Activated naive CD8-positive, alpha-beta T cell treated with anti-CD3 and anti-CD28 coated beads, Interleukin-2, amount 10 ng/mL, durations not matched to agents 7 days and 5 days (primary cell): Measurements from ENCODE around the gene LRRK2. TPM values are rescaled to one million over a fixed set of nuclear protein-coding genes. Genes with fewer than 3 reads are reported as not detected.
A peak's percentile ranks its signal among the peaks of the same experiment; 100 is the strongest.

Experiments
- ATAC-seq: fragments of 150-1000 bp; cut with Tn5 transposase; one replicate; pipeline ENCODE4 v1.10.0; 2021; ENCODE audit warnings: low read depth, moderate library complexity
- POLR2A ChIA-PET: fragments of 350-600 bp; sonication (Branson Sonifier 250); formaldehyde crosslinking; loops from one replicate; lab custom pipeline; 2021; ENCODE audit warnings: antibody characterized with exemption; lab: Charles Lee
- DNase-seq: peaks from one replicate; pipeline ENCODE4 v3.0.0; 2021
- H3K27ac Mint-ChIP-seq: one replicate; pipeline ENCODE4 v1.8.0; 2022; ENCODE audit warnings: mild to moderate bottlenecking, mixed read lengths
- H3K27me3 Mint-ChIP-seq: one replicate; pipeline ENCODE4 v1.8.0; 2022; ENCODE audit warnings: mild to moderate bottlenecking, moderate library complexity, mixed read lengths
- H3K36me3 Mint-ChIP-seq: one replicate; pipeline ENCODE4 v1.8.0; 2021; ENCODE audit warnings: mild to moderate bottlenecking, mixed read lengths
- H3K4me1 Mint-ChIP-seq: one replicate; pipeline ENCODE4 v1.8.0; 2021; ENCODE audit warnings: mixed read lengths
- H3K4me3 Mint-ChIP-seq: one replicate; pipeline ENCODE4 v1.8.0; 2022; ENCODE audit warnings: mild to moderate bottlenecking, moderate library complexity, mixed read lengths
- H3K9me3 Mint-ChIP-seq: one replicate; pipeline ENCODE4 v1.8.0; 2021; ENCODE audit warnings: mixed read lengths
- total RNA-seq, 2 experiments: library from RNA; stranded (reverse); gene quantifications; one replicate each; pipeline ENCODE4 v1.2.3, GENCODE V29; 2021

The LRRK2 gene
- total RNA-seq, 2 experiments from 2014 or later, result 0.40 to 0.64 TPM

GRCh38 chr12:40225337-40225983 is 663 bp downstream of the LRRK2 start:
- H3K4me1 Mint-ChIP-seq, result peaks cover 4% of the 10 kb centered on the region
- peaks cover 40% of the 10 kb centered on the region for H3K27me3 Mint-ChIP-seq
- POLR2A ChIA-PET, result no interaction called here
- no peaks in the 10 kb centered on the region for H3K9me3 Mint-ChIP-seq
- DNase-seq (no peak), ATAC-seq (no peak)
- no peak overlapping the region for H3K27ac Mint-ChIP-seq
- no peaks in the 10 kb centered on the region for H3K36me3 Mint-ChIP-seq
- peak overlapping the region; percentile 69 for H3K4me3 Mint-ChIP-seq

DNA sequence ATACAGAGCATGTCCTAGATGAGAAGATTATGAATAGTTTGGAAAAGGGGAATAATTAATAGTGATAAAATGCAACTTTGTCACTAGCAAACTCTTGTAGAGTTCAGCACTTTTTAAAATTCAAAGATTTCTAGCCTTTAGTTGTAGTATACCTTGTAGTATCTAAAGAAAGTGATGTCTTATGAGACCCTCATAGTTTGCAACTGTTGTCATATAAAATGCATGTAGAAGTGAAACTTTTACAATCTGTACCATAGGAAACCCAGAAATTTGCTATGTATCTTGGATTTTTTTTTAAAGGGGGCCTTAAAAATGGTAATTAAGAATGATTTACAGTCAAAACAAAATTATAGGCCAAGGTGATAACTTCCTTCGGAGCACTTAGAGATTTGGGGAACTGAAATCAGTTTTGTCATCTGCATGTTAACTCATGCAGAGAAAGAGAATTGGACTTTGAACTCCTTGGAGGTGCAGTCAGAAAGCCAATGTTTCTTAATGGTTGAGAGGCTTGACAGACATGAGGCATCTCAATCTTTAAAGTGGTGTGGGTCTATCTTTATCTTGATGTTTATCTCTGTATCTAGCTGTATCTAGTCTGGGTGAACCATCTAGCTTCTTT is 1.3 kb downstream of the LRRK2 start:
- H3K9me3 Mint-ChIP-seq, result no peaks in the 10 kb centered on the region
- H3K4me1 Mint-ChIP-seq, result peaks cover 4% of the 10 kb centered on the region
- peaks cover 40% of the 10 kb centered on the region for H3K27me3 Mint-ChIP-seq
- POLR2A ChIA-PET, result no interaction called here
- DNase-seq, result no peak
- H3K4me3 Mint-ChIP-seq, result no peak overlapping the region
- no peak for ATAC-seq
- H3K36me3 Mint-ChIP-seq, result no peaks in the 10 kb centered on the region
- no peak overlapping the region for H3K27ac Mint-ChIP-seq

- H3K27me3 Mint-ChIP-seq, result peaks cover 40% of the 10 kb centered on the region
- H3K36me3 Mint-ChIP-seq, result no peaks in the 10 kb centered on the region
- no peak overlapping the region for H3K4me3 Mint-ChIP-seq
- no peaks in the 10 kb centered on the region for H3K9me3 Mint-ChIP-seq
- H3K4me1 Mint-ChIP-seq, result peaks cover 4% of the 10 kb centered on the region
- ATAC-seq (no peak), DNase-seq (no peak)
- POLR2A ChIA-PET, result no interaction called here
- no peak overlapping the region for H3K27ac Mint-ChIP-seq
These were observed 1.9 kb downstream of the LRRK2 start for GRCh38 chr12:40226705-40227104.

DNA sequence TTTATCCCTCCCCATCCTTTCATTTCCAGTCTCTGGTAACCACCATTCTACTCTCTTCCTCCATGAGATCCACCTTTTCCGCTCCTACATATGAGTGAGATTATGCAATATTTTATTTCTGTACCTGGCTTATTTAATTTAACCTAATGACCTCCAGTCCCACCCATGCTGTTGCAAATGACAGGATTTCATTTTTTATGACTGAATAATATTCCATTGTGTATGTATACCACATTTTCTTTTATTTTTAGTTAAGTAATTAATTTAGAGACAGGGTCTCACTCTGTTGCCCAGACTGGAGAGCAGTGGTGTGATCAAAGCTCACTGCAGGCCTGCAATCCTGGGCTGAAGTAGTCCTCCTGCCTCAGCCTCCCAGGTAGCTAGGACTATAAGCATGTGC is 2.6 kb downstream of the LRRK2 start:
- no peak for DNase-seq
- no peaks in the 10 kb centered on the region for H3K9me3 Mint-ChIP-seq
- POLR2A ChIA-PET, result no interaction called here
- no peaks in the 10 kb centered on the region for H3K36me3 Mint-ChIP-seq
- H3K4me1 Mint-ChIP-seq, result peaks cover 4% of the 10 kb centered on the region
- H3K27ac Mint-ChIP-seq, result no peak overlapping the region
- no peak overlapping the region for H3K4me3 Mint-ChIP-seq
- no peak for ATAC-seq
- peaks cover 40% of the 10 kb centered on the region for H3K27me3 Mint-ChIP-seq

GRCh38 chr12:40228727-40229126 is 3.9 kb downstream of the LRRK2 start:
- H3K9me3 Mint-ChIP-seq, result no peaks in the 10 kb centered on the region
- H3K4me1 Mint-ChIP-seq, result peaks cover 4% of the 10 kb centered on the region
- DNase-seq (no peak), ATAC-seq (no peak)
- H3K27me3 Mint-ChIP-seq, result peaks cover 30% of the 10 kb centered on the region
- H3K4me3 Mint-ChIP-seq, result no peak overlapping the region
- H3K27ac Mint-ChIP-seq, result no peak overlapping the region
- no peaks in the 10 kb centered on the region for H3K36me3 Mint-ChIP-seq
- POLR2A ChIA-PET, result no interaction called here

DNA sequence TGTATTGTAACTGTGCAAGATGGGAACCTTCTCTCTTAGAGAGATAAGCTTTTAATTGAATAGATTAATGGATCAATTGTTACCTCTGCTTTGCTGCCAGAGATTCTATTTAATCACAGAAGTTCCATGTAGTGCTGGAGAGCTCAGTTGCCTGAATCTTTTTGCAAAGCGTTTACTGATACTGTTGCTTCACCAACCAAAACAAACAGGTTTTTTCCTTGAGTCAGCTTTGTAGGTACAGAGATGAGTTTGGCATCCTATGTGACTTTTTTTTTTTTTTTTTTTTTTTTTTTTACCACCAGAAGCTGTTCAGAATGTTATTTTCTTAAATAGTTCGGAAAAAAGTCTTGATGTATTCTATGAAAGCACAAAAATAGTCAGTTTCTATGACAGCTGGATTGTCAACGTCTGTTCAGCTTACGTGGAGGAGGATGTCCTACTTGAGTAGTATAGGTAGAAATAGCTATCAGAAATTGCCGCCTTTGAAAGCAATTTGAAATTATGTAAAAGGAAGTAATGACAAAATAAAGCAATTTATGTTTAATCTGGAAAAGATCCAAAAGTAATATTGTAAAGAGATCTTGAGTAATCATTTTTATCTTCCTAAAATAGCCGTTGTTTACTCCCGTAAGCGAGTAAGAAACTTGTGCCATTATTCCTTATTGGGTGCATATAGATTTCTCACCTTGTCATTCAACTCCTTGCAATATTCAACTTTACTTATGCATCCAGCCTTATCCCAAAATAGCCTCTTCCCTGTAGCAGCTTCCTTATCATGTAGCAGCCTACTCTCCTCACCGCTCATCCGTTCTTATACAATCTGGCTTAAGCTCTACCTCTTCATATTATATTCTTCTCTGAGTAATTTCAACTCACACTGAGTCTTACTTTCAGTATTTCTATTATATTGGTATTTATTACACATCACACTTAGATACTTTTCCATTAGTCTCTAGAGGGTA is 5.2 kb downstream of the LRRK2 start:
- Mint-ChIP-seq H3K4me1 (no peaks in the 10 kb centered on the region), H3K36me3 (no peaks in the 10 kb centered on the region), H3K4me3 (no peak overlapping the region), H3K27me3 (peaks cover 23% of the 10 kb centered on the region), H3K9me3 (no peaks in the 10 kb centered on the region), H3K27ac (no peak overlapping the region)
- ATAC-seq (no peak), DNase-seq (no peak)
- POLR2A ChIA-PET, result no interaction called here

DNA sequence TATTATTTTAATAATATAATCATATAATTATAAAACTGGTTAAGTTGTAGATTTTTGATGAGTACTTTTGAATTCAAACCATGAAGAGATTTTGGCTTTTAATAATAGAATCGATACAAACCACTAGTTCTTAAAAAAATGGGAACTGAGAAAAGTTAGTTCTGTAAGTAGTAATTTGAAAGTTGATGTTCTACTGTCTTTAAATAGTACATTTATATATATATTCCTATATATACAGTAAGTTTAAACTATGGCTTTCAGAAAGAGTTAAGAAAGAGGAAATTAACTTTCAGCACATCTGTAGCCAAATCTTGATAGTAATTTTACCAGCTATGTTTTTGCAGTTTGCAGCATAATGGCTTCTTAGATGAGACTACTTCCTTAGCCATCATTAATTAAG is 7.8 kb downstream of the LRRK2 start:
- DNase-seq (no peak), ATAC-seq (no peak)
- no peaks in the 10 kb centered on the region for H3K4me1 Mint-ChIP-seq
- no peak overlapping the region for H3K4me3 Mint-ChIP-seq
- peaks cover 3% of the 10 kb centered on the region for H3K27me3 Mint-ChIP-seq
- POLR2A ChIA-PET, result no interaction called here
- no peaks in the 10 kb centered on the region for H3K36me3 Mint-ChIP-seq
- no peak overlapping the region for H3K27ac Mint-ChIP-seq
- no peaks in the 10 kb centered on the region for H3K9me3 Mint-ChIP-seq

DNA sequence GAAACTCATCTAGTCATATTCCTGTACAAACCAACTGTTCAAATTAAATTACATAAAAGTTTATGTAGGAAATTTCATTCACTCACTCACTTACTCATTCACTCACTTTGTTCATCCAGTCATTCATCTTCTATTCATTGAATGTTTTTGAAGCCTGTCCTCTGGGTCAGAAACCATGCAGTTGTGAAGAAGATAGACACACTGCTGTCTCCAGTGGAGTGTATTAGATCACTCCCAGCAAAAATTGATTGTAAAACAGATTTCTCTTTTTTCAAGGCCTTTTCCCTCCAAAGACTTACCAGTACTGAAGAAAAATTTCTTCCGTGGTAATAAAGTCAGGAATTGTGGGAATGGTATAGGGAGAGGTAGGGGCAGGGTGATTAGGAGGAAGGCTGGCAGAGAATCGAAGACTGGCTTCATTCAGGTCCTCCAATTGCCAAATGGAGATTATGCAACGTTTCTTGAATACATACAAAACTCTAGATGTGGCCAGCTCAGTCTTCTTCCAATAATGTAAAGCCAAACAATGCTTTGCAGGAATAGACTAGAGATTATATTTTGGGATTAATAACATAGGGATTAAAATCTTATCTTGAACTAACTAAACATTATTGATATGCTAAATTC is 9.1 kb downstream of the LRRK2 start:
- no peak overlapping the region for H3K27ac Mint-ChIP-seq
- no peaks in the 10 kb centered on the region for H3K36me3 Mint-ChIP-seq
- POLR2A ChIA-PET, result no interaction called here
- peaks cover 3% of the 10 kb centered on the region for H3K27me3 Mint-ChIP-seq
- ATAC-seq (no peak), DNase-seq (no peak)
- no peaks in the 10 kb centered on the region for H3K4me1 Mint-ChIP-seq
- no peaks in the 10 kb centered on the region for H3K9me3 Mint-ChIP-seq
- no peak overlapping the region for H3K4me3 Mint-ChIP-seq

DNA sequence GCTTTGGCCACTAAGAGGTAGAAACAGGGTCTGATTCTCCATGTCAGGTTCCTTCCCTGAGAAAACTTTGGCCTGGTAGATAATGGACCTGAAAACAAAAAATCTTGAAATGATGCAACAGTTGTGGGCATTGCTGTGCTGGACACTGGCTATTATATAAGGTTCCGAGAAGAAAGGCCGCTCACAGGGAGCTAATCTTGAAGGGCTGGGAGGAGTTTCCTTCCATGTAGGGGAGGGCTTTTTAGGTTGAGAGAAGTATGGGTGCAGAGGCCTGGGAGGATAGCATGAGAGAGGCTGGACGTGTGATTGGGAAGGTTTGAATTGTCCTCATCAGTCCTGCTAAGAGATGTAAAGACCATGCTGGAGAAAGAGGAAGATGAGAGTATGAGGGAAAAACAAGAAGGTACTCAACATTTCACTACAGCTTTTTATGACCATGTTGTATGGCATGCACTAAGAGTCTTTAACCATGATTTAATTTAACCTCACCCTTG is 11.6 kb downstream of the LRRK2 start:
- ATAC-seq, result no peak
- H3K4me3 Mint-ChIP-seq, result no peak overlapping the region
- no peaks in the 10 kb centered on the region for H3K36me3 Mint-ChIP-seq
- H3K27me3 Mint-ChIP-seq, result peaks cover 3% of the 10 kb centered on the region
- no peak for DNase-seq
- POLR2A ChIA-PET, result no interaction called here
- H3K4me1 Mint-ChIP-seq, result no peaks in the 10 kb centered on the region
- H3K9me3 Mint-ChIP-seq, result no peaks in the 10 kb centered on the region
- H3K27ac Mint-ChIP-seq, result no peak overlapping the region

DNA sequence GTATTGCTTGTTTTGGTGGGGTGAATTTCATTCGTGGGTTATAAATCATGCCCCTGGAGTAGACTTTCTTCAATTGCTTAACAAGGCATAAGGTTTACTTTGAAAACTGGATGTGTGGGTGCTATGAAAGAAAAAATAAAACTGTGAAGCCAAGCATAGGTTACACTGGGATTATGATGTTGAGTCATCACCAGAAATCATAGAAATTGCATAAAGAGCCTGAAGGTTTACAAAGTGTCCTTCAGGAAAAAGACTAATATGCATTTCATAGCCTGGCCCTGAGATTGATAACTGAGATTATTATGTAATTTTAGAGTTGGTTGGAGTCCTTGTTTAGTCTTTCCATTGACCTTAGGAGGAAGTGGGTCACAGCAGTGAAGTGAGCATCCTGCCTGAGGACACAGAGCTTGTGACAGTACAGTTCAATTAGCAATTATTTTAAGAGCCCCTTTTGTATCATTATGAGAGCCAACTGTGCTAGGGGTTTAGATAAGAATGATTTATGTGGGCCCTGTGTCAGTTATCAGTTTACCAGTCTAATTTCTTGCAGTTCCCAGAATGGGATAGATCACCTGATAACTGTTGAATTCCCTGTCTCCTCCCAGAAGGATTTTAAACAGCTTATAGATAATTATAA is 13.6 kb downstream of the LRRK2 start:
- no peaks in the 10 kb centered on the region for H3K9me3 Mint-ChIP-seq
- POLR2A ChIA-PET, result no interaction called here
- H3K4me3 Mint-ChIP-seq, result no peak overlapping the region
- DNase-seq (no peak), ATAC-seq (no peak)
- H3K36me3 Mint-ChIP-seq, result no peaks in the 10 kb centered on the region
- H3K27ac Mint-ChIP-seq, result no peak overlapping the region
- peaks cover 3% of the 10 kb centered on the region for H3K27me3 Mint-ChIP-seq
- H3K4me1 Mint-ChIP-seq, result no peaks in the 10 kb centered on the region

DNA sequence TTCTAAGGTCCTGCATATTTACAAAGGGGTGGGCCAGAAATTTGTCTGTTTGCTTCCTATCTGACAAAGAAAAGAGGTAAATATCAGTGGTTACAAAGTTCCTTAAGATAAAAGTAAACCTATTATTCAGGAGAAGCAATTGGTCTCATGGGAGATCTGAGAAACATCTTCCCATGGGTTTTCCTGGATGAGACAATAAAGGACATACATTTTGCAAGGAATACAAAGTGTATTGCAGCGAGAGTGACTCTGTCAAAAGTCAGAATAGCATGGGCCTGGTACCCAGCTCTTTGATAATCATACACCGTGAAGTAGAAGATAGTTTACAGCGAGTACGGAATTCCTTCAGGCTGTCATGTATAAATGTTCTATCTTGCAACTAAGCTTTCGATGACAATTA is 14.2 kb downstream of the LRRK2 start:
- Mint-ChIP-seq H3K9me3 (no peaks in the 10 kb centered on the region), H3K36me3 (no peaks in the 10 kb centered on the region), H3K27ac (no peak overlapping the region), H3K4me3 (no peak overlapping the region), H3K4me1 (no peaks in the 10 kb centered on the region), H3K27me3 (peaks cover 3% of the 10 kb centered on the region)
- POLR2A ChIA-PET, result no interaction called here
- DNase-seq (no peak), ATAC-seq (no peak)

- POLR2A ChIA-PET, result no interaction called here
These were observed 16.0 kb downstream of the LRRK2 start for GRCh38 chr12:40240779-40241178.

GRCh38 chr12:40241741-40242140 is 16.9 kb downstream of the LRRK2 start:
- Mint-ChIP-seq H3K36me3 (no peaks in the 10 kb centered on the region), H3K27me3 (peaks cover 3% of the 10 kb centered on the region), H3K27ac (no peak overlapping the region), H3K4me1 (no peaks in the 10 kb centered on the region), H3K9me3 (no peaks in the 10 kb centered on the region), H3K4me3 (no peak overlapping the region)
- DNase-seq, result no peak
- ATAC-seq, result no peak
- POLR2A ChIA-PET, result no interaction called here

More at GRCh38 chr12:40240779-40241178, 16.0 kb downstream of the LRRK2 start:
- Mint-ChIP-seq H3K4me1 (no peaks in the 10 kb centered on the region), H3K36me3 (no peaks in the 10 kb centered on the region), H3K9me3 (no peaks in the 10 kb centered on the region), H3K27me3 (peaks cover 1% of the 10 kb centered on the region), H3K4me3 (no peak overlapping the region), H3K27ac (no peak overlapping the region)
- ATAC-seq, result no peak
- no peak for DNase-seq
